Endothelial cell (in vitro differentiated cells): ENCODE results near the gene BCLAF3. TPM values are rescaled to one million over a fixed set of nuclear protein-coding genes. Genes with fewer than 3 reads are reported as not detected.

Experiments
- DNase-seq: peaks from one replicate; pipeline ENCODE4 v3.0.0; 2021; ENCODE audit warnings: low spot score
- H3K27ac Mint-ChIP-seq: one replicate; pipeline ENCODE4 v1.8.0; 2021; ENCODE audit warnings: mixed read lengths, inconsistent platforms; ENCODE audit not compliant: unreplicated experiment
- H3K27me3 Mint-ChIP-seq: one replicate; pipeline ENCODE4 v1.8.0; 2021; ENCODE audit warnings: mild to moderate bottlenecking, moderate library complexity, mixed read lengths, inconsistent platforms; ENCODE audit not compliant: unreplicated experiment
- H3K36me3 Mint-ChIP-seq: one replicate; pipeline ENCODE4 v1.8.0; 2021; ENCODE audit warnings: mild to moderate bottlenecking, low read depth, mixed read lengths, inconsistent platforms; ENCODE audit not compliant: unreplicated experiment
- H3K4me1 Mint-ChIP-seq: one replicate; pipeline ENCODE4 v1.8.0; 2021; ENCODE audit warnings: mild to moderate bottlenecking, mixed read lengths, inconsistent platforms; ENCODE audit not compliant: unreplicated experiment
- H3K4me3 Mint-ChIP-seq: one replicate; pipeline ENCODE4 v1.8.0; 2021; ENCODE audit warnings: mild to moderate bottlenecking, mixed read lengths, inconsistent platforms; ENCODE audit not compliant: unreplicated experiment
- H3K9me3 Mint-ChIP-seq: one replicate; pipeline ENCODE4 v1.8.0; 2021; ENCODE audit warnings: mixed read lengths, inconsistent platforms; ENCODE audit not compliant: unreplicated experiment
- CTCF ChIP-seq: fragments of 200-600 bp; sonication (generic); IDR thresholded peaks from one replicate; pipeline ENCODE4 v1.5.0; 2021; ENCODE audit warnings: antibody characterized with exemption; ENCODE audit not compliant: unreplicated experiment
- long read RNA-seq: library from polyadenylated mRNA; unstranded; transcript quantifications from one replicate; pipeline ENCODE4 v2.0.0, GENCODE V29; 2020; ENCODE audit not compliant: unreplicated experiment
- total RNA-seq: library from RNA; stranded (reverse); fragmentation: NEBNext Ultra II Directional; extraction: Animal tissue kit (Norgen Biotek cat#: 25700); gene quantifications from one replicate; pipeline ENCODE4 v1.2.1, GENCODE V29; 2021; ENCODE audit not compliant: unreplicated experiment

Gene BCLAF3
- total RNA-seq, result 9.6 TPM
- long read RNA-seq, partial matches to known transcripts, result 0 of 1 reads
- long read RNA-seq, other reads (novel, unspliced or antisense), result 1 of 1 reads

- peak within 1 kb of the TSS; percentile 82 for H3K27ac Mint-ChIP-seq
- H3K4me3 Mint-ChIP-seq, result peak within 1 kb of the TSS; percentile 98
- no peaks in the 10 kb centered on the region for H3K9me3 Mint-ChIP-seq
- H3K4me1 Mint-ChIP-seq, result peaks cover 13% of the 10 kb centered on the region
- DNase-seq, result peak; percentile 89
- peaks cover 8% of the 10 kb centered on the region for H3K36me3 Mint-ChIP-seq
- no peaks in the 10 kb centered on the region for H3K27me3 Mint-ChIP-seq
- TF ChIP-seq CTCF, result peak; percentile 75
Measured at GRCh38 chrX:19990556-19991349, at the start of gene BCLAF3. Gene BCLAF3, minus strand, starts transcription at chrX:19991061. Its CDS starts 20,797 bp downstream, at chrX:19970264.

- H3K27ac Mint-ChIP-seq, result no peak overlapping the region
Measured at GRCh38 chrX:20038966-20039365, 48.1 kb upstream of the BCLAF3 start.

GRCh38 chrX:20037186-20037585 is 46.3 kb upstream of the BCLAF3 start:
- Mint-ChIP-seq H3K9me3 (no peaks in the 10 kb centered on the region), H3K4me3 (no peak overlapping the region), H3K4me1 (no peaks in the 10 kb centered on the region), H3K27me3 (peaks cover 1% of the 10 kb centered on the region), H3K27ac (no peak overlapping the region), H3K36me3 (no peaks in the 10 kb centered on the region)
- no peak for DNase-seq
- TF ChIP-seq CTCF, result no peak

More at GRCh38 chrX:20038966-20039365, 48.1 kb upstream of the BCLAF3 start:
- Mint-ChIP-seq H3K36me3 (no peaks in the 10 kb centered on the region), H3K27me3 (no peaks in the 10 kb centered on the region), H3K4me3 (no peak overlapping the region), H3K9me3 (no peaks in the 10 kb centered on the region), H3K4me1 (no peaks in the 10 kb centered on the region)
- DNase-seq, result no peak
- no peak for TF ChIP-seq CTCF

GRCh38 chrX:20032201-20032600 is 41.3 kb upstream of the BCLAF3 start:
- Mint-ChIP-seq H3K4me3 (no peak overlapping the region), H3K36me3 (no peaks in the 10 kb centered on the region), H3K27ac (no peak overlapping the region), H3K4me1 (no peaks in the 10 kb centered on the region), H3K9me3 (no peaks in the 10 kb centered on the region), H3K27me3 (peaks cover 1% of the 10 kb centered on the region)
- no peak for DNase-seq
- TF ChIP-seq CTCF, result no peak

- Mint-ChIP-seq H3K36me3 (no peaks in the 10 kb centered on the region), H3K27ac (no peak overlapping the region), H3K4me1 (no peaks in the 10 kb centered on the region), H3K9me3 (no peaks in the 10 kb centered on the region), H3K27me3 (peaks cover 1% of the 10 kb centered on the region), H3K4me3 (no peak overlapping the region)
- no peak for DNase-seq
- TF ChIP-seq CTCF, result no peak
Measured at GRCh38 chrX:20029728-20030127, 38.9 kb upstream of the BCLAF3 start.
